GM21717 (cell line): ENCODE data around the gene ACTR1B.
"Not testable (repeated sequence)": the region's sequence is repeated elsewhere in the genome, so short reads cannot be mapped to it uniquely, and the experiment has no call there.

ENCODE experiments used
- ATAC-seq: cut with Tn5 transposase; IDR thresholded peaks from one replicate; pipeline ENCODE4 v1.9.1; 2021; ENCODE audit warnings: mild to moderate bottlenecking, moderate library complexity; ENCODE audit not compliant: unreplicated experiment

Gene ACTR1B

DNA sequence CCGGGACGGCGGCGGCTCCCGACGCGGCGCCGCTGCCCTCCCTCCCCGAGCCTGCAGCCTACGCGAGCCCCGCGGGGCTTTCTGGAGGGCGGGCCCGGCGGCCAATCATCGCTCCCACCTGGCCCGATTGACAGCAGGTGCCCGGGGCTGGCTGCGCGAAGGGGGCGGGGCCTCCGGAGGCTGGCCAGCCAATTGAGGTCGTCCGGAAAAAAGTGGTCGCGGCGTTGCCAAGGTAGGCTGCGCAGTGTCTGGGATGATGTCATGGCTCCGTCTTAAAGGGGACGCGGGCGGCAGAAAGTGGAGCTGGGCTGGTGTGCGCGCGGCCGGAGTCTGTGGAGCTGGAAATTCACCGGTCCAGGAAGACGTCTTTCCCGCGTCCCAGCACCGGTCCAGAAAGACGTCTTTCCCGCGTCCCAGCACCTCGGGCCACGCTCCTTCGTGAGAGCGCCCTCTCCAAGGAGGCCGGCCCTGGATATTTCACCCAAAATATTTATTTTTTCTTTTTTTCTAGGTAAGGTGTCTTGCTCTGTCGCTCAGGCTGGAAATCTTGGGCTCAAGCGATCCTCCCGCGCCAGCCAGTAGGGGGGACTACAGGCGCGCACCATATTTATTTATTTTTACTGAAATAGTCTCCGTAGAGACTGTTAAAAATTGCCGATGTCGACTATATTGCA lies at the start of gene ACTR1B:
TSS of gene ACTR1B (minus strand) at position 83 of the 674 bp plus-strand sequence. CDS start 154 bp downstream, outside the sequence.
- peak; percentile 77 for ATAC-seq

DNA sequence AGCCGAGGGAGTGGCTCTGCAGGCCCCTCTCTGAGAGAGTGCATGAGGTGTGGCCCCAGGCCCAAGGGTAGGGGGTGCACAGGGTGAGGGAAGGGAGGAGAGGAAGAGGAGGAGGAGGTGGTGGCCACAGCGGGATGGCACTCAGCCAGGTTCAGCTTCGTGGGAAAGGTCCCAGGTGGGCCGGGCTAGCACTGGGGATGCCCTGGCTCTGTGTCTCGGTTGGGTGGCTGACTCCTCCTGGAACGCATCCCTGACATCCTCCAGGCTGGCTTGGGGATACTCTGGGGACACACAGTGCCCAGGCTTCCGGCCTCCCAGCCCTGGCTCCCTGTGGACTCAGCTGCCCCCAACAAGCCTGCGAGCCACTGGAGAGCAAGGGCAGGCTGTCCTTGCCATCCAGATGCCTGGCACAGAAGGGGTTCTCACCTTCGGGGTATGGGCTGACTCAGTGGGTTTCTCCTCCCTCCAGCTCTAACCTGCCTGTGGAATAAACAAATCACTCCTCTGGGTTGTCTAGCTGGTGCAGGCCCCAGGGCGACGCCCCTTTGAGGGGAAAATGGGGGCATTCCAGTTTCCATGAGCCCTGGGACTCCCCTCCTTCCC lies 49.0 kb upstream of the ACTR1B start:
- no peak for ATAC-seq

DNA sequence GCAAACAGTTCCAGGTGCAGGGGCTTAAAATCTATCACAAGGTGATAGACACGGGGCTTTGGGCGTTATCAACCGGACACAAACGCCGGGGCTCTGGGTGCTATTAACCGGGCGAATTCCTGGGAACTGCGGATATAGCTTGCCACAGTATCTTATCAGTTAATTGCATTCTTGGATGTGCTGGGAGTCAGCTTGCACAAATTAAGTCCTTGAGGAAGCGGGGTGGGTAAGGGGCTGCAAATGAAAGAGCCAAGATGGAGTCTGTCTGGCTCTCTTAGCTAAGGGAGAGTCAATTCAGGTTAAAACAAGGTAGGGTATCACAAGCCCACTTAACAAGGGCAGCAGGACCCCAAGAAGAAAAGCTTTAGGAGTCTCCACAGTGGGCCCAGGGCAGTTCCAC lies 48.3 kb upstream of the ACTR1B start:
- not testable (repeated sequence) for ATAC-seq

DNA sequence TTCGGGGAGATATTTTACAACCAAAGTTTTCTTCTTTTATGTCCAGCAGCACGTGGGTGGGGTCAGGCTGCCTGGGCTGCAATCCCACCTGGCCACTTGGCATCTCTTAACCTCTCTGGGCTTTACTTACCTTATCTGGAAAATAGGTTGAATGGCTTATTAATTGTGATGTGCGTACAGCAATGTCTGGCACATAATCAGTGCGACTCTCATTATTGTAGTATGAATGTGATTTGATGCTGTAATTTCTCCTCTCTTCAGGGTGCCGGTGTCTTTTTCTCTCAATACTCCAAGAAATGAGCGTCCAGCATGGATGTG lies 47.5 kb upstream of the ACTR1B start:
- ATAC-seq: no peak

DNA sequence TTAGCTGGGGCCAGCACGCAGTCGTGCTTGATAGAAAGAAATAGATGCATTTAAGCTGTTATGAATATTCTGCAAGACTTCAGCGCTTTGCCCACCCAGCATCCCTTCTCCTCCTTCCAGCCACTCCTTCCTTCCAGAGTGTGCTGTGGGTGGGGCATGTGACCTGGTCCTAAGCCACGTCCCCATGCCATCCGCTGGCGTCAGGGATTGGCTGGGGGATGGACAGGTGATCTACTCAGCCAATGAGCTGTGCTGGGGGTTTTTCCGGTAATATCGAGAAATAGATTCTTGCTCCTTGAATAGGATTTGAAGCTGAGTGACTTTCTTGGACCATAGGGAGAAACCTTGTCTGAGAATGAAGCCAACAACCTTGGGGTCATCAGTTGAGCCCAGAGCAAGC lies 44.8 kb upstream of the ACTR1B start:
- ATAC-seq: no peak

DNA sequence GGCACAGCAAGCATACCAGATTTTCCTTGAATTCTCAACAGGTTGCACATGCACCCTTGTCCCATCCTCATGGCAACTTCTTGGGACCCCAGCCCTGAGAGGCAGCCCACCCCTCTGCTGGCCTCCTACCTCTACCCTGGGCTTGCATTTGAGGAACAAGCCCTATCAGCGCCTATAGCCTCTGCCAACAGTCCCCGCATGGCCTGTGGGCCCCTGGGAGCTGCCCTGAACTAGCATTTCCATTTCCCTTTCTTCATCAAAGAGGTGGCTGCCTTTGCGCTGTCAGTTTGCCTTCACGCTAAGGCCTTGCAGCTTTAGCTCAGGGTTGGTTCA lies 44.2 kb upstream of the ACTR1B start:
- no peak for ATAC-seq

DNA sequence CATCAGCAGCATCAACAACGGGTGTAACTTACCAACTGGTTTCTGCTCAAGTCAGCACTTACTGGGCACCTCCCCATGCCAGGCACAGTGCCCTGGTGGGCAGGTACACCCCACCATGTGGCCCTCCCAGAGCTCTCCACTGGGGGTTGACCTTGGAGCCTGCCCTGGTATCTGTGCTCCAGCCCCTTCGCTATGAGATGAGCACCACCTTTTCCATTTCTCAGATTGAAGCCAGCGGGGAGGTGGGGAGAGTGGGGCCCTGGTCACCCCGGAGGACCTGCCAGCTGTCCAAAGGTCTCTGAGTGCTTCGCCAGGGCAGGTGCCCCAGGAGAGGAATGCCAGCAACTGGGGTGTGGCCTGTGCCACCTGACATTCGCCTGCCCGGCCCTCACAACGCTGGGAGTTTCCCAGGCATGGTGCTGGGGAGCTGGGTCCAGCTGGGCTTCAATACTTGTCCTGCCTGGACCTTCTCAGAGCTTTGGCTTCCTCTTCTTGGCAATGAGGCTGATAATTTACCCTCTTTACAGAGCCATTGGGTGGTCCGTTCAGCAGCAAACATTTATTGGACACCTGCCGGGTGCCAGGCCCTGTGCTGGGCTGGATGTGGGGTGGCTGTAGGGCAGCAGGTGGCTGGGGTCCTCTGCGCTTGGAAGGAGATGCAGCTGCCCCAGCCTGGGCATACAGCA lies 43.7 kb upstream of the ACTR1B start:
- no peak for ATAC-seq

DNA sequence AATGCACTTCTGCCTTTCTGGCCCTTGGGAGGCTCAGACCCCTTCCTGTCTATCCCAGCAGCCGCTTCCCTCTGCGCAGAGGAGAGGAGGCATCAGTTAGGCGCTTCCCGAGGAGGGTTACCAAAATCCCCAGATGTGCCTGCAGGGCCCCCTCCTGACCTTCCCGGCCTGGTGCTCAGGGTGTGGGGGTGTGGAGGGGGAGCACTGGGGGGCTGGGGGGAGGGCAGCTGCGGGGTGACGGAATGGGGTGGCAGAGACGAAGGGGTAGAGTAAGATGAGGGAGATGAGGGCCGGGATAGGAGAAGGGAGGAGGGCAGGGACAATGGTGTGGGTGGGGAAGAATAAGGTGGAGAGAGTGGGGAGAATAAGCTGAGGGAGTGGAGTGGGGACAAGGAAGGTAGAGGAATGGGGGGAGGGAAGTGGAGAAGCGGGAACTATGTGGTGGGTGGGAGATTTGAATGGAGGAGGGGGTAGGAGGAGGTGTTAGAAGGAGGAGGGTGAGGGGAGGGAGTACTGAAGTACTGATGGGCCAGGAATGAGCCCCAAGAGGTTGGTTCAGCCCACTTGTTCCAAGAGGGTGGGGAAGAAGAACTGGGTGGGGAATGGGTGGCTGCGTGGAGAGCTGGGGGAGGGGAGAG lies 43.0 kb upstream of the ACTR1B start:
- no peak for ATAC-seq

DNA sequence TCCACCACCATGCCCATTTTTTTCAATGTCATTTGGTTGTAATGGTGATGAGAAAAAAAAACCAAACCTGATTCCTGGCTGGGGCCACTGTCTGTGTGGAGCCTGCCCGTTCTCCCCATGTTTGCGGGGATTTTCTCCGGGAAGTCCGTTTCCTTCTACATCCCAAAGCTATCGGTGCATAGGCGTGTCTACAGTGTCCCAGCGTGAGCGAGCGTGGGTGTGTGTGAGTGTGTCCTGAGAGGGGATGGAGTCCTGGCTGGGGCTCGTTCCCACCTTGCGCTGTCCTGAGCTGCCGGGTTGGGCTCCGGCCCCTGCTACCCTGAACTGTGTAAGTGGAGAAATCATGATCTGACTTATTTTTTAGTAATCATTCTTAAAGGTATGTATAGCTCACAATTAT lies 42.3 kb upstream of the ACTR1B start:
- no peak for ATAC-seq

DNA sequence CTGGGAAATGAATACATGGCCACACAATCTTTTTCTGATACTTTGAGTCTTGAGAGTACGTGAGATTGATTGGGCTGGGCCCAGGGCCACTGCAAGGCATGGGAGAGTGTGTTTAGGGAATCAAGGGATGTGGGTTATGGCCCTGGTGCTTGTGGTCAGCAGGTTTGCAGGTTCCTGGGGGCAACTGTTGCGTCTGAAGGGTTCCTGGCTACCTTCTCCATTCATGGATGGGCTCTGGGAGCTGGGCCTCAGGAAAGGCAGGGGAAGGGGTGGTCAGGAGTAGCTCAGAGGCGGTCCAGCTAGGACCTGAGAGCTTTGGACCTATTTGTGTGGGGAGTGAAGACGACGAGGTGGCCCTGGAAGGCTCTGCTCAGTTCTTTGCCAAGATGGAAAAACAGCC lies 41.1 kb upstream of the ACTR1B start:
- ATAC-seq: no peak

DNA sequence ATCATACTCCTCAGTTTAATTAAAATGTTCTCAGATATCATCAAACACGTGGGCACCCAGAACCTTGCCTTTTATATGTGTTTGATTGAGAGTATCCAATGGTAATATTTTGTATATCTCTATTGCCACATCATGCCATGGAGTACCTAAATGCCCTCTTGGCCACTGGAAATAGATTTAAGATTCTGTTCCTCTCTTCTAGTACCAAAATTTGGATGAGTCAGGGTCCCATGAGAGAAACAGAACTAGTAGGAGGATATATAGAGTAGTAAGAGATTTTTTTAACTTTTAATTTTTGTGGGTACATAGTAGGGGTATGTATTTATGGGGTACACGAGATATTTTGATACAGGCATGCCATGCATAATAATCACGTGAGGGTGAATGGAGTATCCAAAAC lies 39.9 kb upstream of the ACTR1B start:
- ATAC-seq: no peak

DNA sequence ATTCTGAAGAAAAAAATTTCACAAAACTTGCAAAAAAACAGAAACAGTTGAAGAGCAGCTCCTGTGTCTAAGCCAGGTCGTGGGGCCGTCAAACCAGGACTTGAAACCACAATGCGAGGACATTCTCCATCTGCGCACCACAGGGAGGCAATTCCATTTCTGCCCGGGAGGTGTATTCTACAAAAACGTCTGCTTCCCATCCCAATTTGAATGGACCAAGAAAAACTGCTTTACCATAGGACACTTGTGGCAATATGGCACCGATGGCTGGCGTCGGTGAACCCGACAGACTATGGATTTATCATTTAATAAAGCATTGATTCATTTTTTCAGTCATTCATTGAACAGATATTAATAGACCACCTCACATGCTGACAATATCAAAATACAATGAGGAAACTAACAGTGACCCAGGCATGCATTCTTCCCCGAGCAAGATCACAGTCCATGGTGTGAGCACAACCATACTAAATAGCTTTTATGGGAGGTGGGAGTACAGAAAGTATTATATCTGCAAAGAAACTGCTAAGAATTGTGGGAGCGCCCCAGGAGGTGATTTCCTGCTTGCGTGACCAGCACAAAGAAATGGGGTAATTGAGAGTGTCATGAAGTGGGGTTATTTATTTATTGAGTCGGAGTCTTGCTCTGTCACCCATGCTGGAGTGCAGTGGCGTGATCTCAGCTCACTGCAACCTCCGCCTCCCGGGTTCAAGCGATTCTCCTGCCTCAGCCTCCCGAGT lies 39.1 kb upstream of the ACTR1B start:
- no peak for ATAC-seq

DNA sequence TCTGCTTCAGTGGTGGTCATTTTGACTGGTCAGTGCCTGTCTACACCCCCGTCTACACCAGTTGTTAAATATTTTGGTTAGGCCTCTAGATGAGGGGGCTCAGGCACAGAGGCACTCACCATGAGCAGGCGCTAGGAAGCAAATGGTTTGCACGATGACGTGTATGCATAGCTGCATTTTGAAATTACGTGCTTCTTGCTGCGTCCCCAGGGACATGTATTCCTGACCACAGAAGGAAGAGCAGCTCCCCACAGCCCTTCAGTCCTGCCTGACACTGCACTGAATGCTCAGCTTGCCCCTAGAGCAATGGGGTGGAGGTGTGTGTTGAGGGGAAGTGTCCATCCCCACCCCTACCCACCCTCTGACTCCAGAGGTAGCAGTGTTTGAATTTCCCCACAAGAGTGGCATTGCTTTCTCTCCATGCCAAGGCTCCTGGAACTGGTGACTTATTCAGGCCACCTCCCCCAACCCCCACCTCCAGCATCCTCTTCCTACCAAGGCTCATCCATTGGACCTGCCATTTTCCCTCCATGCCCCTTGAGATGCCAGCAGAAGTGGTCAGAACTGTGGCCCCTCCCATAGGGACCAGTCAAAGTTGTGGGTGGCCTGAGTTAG lies 38.1 kb upstream of the ACTR1B start:
- ATAC-seq: no peak

DNA sequence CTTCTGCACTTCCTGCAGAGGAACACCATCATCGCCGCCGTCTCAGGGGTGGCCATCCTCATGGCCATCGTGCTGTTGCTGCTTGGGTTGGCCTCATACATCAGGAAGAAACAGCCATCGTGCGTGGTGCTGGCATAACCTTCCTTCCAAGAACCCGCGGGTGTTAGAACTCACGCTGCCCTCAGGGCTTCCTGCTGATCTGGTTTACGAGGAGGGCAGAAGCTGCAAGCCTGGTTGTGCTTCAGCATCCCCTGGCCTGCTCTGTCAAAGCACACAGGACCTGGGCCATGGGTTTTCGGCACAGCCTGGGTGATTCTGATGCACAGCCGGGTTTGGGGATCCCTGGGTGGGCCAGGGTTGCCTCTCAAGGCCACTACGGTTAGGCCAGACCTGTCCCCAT lies 37.3 kb upstream of the ACTR1B start:
- no peak for ATAC-seq

DNA sequence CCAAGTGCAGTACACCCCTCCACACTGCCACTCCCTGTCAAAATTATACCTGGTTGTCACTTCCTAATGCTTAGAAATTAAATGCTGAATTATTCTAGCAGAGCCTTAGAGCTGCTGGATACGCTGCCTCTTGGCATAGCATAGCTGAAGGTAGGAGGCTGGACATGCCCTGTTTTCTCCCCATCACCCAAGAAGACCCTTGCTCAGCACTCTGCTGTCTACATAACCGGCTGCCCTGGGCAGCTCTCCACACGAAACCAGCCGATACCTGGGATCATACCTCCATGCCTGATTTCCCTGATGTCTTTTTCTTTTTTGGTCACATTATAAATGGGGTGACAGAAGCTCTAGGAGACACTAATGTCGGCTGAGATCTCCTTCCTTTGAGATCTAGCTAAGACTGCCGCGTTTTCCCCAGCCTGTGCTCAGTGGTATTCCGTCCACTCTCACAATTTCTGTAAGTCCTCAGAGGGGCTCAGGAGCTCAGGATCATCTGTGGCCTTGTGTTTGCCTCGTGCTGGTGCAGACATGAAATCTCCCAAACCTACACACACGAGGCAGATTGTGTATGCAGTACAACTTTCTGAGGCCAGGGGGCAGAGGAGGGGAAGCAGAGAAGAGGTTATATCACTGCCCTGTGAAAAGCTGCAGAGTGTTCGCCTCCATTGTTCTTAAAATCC lies 36.1 kb upstream of the ACTR1B start:
- ATAC-seq: no peak

DNA sequence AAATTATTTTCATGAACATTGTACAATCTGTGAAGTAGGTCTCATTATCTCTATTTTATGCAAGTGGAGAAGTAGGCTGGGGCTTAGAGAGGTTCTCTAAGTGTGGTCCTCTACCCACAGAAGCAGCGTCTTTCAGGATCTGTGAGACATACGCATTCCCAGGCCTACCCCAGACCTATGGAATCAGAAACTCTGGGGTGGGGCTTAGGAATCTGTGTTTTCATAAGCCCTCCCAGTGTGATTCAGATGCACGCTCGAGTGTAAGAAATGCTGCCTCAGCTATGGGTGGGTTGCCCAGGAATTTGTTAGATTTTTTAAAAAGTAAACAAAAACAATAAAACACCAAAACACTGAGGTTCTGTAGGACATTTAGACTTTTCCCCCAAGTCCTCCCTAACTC lies 34.7 kb upstream of the ACTR1B start:
- ATAC-seq: no peak

DNA sequence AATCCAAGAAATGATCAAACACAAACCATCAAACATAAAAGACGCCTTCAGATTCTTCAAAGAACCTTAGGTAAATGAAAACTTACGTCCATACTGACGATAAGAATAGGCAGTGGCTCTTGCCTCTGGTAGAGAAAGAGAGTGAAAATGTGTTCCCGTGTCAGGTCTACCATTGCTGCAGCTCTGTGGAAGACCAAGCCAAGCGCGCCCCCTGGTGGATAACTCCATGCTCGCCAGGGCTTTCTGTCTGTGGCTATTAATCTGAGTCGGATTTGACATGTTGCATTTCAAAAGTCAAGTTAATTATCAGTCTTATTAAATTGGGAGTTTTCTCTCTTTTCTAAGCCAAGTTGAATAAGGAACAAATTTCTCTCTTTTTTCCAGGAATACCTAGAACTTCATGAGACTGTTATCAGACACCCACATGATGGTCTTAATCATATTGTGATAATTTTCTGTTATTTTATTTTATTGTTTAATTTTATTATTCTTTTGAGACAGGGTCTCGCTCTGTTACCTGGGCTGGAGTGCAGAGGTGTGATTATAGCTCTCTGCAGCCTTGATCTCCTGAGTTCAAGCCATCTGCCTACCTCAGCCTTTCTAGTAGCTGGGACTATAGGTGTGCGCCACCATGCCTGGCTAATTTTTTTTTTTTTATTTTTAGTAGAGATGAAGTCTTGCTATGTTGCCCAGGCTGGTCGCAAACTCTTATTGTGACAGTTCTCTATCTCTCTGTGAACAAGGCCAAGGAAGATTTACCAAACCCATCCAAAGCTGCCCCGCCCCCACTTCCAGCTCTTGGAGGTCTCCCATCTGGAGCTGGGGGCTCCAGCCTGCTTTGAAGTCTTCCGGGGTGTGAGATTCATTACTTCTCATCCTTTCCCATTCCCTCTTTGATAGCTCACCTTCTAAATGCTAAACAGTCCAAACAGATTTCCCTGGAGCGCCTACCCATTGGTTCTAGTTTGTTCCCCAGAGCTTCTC lies 33.7 kb upstream of the ACTR1B start:
- no peak for ATAC-seq

DNA sequence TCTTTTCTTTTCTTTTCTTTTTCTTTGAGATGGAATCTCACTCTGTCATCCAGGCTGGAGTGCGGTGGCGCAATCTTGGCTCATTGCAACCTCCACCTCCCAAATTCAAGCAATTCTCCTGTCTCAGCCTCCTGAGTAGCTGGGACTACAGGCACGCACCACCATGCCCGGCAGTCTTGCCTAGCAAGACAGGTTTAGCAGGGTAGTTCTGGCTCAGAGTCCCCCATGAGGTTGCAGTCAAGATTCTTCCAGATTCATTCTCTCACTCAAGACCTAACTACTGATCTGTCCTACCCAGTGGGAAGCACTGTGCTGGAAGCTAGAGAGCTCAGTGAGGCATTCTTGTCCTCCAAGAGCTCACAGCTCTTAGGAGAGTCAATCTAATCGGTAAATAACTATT lies 31.9 kb upstream of the ACTR1B start:
- no peak for ATAC-seq

DNA sequence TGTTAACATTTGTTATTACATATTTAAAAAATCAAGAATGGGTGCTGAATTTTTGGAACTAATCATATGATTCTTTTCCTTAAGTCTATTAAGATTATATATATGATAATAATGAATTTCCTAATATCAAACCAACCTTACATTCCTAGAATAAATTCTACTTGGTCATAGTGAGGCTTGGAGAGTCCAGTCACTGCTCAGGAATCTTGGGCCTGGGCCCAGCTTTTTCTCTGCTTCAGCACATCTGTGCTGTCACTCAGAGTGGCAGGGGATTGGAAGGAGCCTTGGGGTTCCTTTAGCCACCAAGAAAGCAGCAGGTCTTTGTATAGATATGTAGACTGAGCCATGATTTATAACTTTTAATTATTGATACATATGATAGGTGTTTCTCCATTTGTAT lies 29.6 kb upstream of the ACTR1B start:
- ATAC-seq: no peak
